BLaER1 treated with 17β-estradiol and CSF1 and Interleukin-3, amounts not matched to agents 10 nM and 100 nM (cell line): ENCODE data around the gene SPAG9.
A peak's percentile ranks its signal among the peaks of the same experiment; 100 is the strongest.

ENCODE experiments used
- H3K27ac ChIP-seq, 11 experiments: shearing (Covaris generic); formaldehyde crosslinking; 2 replicates each; pipeline ENCODE4 v1.8.1; 2022
- H3K27me3 ChIP-seq, 11 experiments: shearing (Covaris generic); formaldehyde crosslinking; 2 replicates each; pipeline ENCODE4 v1.8.1; 2022
- H3K36me3 ChIP-seq, 11 experiments: shearing (Covaris generic); formaldehyde crosslinking; 2 replicates each; pipeline ENCODE4 v1.8.1; 2022
- H3K4me1 ChIP-seq, 10 experiments: shearing (Covaris generic); formaldehyde crosslinking; 2 replicates each; pipeline ENCODE4 v1.8.1; 2022
- H3K4me2 ChIP-seq, 11 experiments: shearing (Covaris generic); formaldehyde crosslinking; 2 replicates each; pipeline ENCODE4 v1.8.1; 2022
- H3K4me3 ChIP-seq, 10 experiments: shearing (Covaris generic); formaldehyde crosslinking; 2 replicates each; pipeline ENCODE4 v1.8.1; 2022
- H3K9ac ChIP-seq, 11 experiments: shearing (Covaris generic); formaldehyde crosslinking; 2 replicates each; pipeline ENCODE4 v1.8.1; 2022
- H3K9me3 ChIP-seq, 11 experiments: shearing (Covaris generic); formaldehyde crosslinking; replicated peaks in 1 of 11; 2 replicates each; pipeline ENCODE4 v1.8.1; 2022
- H4K20me1 ChIP-seq, 11 experiments: shearing (Covaris generic); formaldehyde crosslinking; 2 replicates each; pipeline ENCODE4 v1.8.1; 2022
- Cebpa-rat ChIP-seq, 11 experiments: shearing (Covaris generic); IDR thresholded peaks; 2 replicates each; pipeline ENCODE4 v1.8.1; 2022

The SPAG9 gene

DNA sequence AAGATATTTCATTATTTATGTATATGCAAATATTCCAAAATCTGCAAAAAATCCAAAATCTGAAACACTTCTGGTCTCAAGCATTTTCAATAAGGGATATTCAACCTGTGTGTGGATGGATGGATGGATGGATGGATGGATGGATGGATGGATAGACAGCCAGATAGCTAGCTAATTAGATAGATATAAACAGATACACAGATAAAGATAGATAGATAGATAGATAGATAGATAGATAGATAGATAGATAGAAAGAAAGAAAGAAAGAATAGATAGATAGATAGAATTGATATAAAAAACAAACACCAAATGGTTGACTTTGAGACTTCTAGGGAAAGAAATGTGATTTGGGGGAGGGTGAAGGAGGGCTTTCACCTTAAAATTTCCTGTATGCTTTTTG, 139.4 kb downstream of the SPAG9 start:
- Histone ChIP-seq H3K27ac (no peak overlapping the region), H3K4me1 (peaks cover 21 to 29% (median 27%) of the 10 kb centered on the region in 10 experiments), H3K27me3 (no peaks in the 10 kb centered on the region), H3K4me3 (no peak overlapping the region), H3K4me2 (no peak overlapping the region), H3K36me3 (peaks cover 82 to 100% (median 91%) of the 10 kb centered on the region in 11 experiments), H3K9ac (no peak overlapping the region), H4K20me1 (no peaks in the 10 kb centered on the region), H3K9me3 (no peaks in the 10 kb centered on the region)
- TF ChIP-seq Cebpa-rat (IDR thresholded peaks at IDR 0.05), result no peak

DNA sequence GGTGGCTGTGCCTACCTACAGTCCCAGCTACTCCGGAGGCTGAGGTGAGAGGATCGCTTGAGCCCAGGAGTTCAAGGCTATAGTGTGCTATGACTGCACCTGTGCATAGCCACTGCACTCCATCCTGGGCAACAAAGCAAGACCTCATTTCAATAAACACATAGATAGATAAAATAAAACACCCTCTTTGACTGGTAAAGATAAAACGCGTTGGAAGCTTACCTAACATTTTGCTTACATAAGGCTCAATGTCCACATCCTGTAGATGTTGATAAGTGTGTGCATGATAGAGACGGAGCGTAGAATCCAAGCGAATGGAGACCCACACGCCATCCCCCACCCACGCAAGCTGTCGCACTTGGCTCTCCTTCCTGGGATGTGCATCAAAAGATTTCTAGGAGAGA, 141.1 kb downstream of the SPAG9 start:
- H3K9ac ChIP-seq, result no peak overlapping the region
- H3K9me3 ChIP-seq, result no peaks in the 10 kb centered on the region
- H3K4me2 ChIP-seq, result no peak overlapping the region
- H3K27ac ChIP-seq, result no peak overlapping the region
- no peak for TF ChIP-seq Cebpa-rat (IDR thresholded peaks at IDR 0.05)
- H3K4me3 ChIP-seq, result no peak overlapping the region
- no peaks in the 10 kb centered on the region for H4K20me1 ChIP-seq
- peaks cover 80 to 100% (median 91%) of the 10 kb centered on the region in 11 experiments for H3K36me3 ChIP-seq
- H3K27me3 ChIP-seq, result no peaks in the 10 kb centered on the region
- H3K4me1 ChIP-seq, result peaks cover 21 to 40% (median 34%) of the 10 kb centered on the region in 10 experiments

DNA sequence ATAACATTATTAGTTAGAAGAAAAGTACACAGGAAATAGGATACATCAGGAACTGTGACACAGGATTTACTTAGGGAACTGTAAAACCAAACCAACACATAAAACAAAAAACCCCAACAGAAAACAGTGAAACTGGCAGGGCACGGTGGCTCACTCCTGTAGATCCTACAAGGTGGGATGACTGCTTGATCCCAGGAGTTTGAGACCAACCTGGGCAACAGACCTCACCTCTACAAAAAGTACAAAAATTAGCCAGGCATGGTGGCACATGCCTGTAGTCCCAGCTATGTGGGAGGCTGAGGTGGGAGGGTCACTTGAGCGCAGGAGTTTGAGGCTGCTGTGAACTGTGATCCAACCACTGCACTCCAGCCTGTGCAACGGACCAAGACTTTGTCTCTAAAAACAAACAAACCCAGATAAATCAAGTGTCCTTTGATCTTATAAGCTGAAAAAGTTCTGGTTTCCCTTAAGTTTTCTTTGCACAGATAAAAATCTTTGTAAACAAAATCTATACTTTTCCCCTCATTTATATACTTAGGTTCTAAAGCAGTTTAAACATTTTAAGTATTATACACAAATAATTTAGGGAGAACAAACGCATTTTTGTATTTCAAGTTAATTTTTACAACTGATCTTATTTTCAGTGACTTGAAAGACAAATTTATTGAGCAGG, 143.0 kb downstream of the SPAG9 start:
- no peaks in the 10 kb centered on the region for H3K9me3 ChIP-seq
- H3K27me3 ChIP-seq, result no peaks in the 10 kb centered on the region
- H3K4me1 ChIP-seq, result peaks cover 33 to 54% (median 46%) of the 10 kb centered on the region in 10 experiments
- peak overlapping the region in 5 of 11 experiments; percentile 3 to 47 (median 29); a peak in 1 of 22 replicates for H3K9ac ChIP-seq
- TF ChIP-seq Cebpa-rat (IDR thresholded peaks at IDR 0.05), result no peak
- peak overlapping the region in 10 of 11 experiments; percentile 23 to 64 (median 48); a peak in 19 of 22 replicates for H3K27ac ChIP-seq
- H3K4me2 ChIP-seq, result peak overlapping the region; percentile 50 to 81 (median 77)
- H3K36me3 ChIP-seq, result peaks cover 77 to 100% (median 82%) of the 10 kb centered on the region in 11 experiments
- H3K4me3 ChIP-seq, result peak overlapping the region in 1 of 10 experiments; percentile 20; a peak in 1 of 20 replicates
- no peaks in the 10 kb centered on the region for H4K20me1 ChIP-seq

DNA sequence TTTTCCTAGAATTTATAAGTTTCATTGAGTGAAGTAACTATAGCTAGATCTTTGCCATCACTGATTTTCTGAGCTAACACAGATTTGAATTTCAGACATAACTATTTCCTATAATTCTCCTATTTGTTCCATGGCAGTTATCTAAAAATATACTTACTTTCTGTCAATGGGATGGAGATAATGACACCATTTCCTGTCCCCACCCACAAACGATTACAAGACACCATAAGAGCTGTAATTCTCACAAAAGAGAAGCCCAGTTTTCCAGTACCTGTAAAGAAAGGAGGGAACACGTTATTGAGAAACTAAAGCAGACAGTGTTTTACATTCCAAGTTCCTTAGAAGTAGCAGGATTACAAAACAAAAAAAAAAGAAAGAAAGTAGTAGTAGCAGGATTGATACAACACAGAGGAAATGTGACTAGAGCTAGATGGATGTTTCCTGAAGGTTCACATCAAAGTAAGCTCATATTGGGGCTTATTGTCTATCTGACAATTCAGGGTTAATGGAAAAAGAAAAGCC, 143.7 kb downstream of the SPAG9 start:
- no peak overlapping the region; a peak in 2 of 20 replicates for H3K4me3 ChIP-seq
- H3K4me1 ChIP-seq, result peaks cover 33 to 57% (median 49%) of the 10 kb centered on the region in 10 experiments
- H3K9ac ChIP-seq, result peak overlapping the region in 4 of 11 experiments; percentile 3 to 47 (median 28); a peak in 2 of 22 replicates
- peak overlapping the region in 10 of 11 experiments; percentile 23 to 64 (median 48); a peak in 18 of 22 replicates for H3K27ac ChIP-seq
- no peaks in the 10 kb centered on the region for H3K9me3 ChIP-seq
- no peaks in the 10 kb centered on the region for H3K27me3 ChIP-seq
- no peak for TF ChIP-seq Cebpa-rat (IDR thresholded peaks at IDR 0.05)
- no peaks in the 10 kb centered on the region for H4K20me1 ChIP-seq
- peaks cover 72 to 99% (median 76%) of the 10 kb centered on the region in 11 experiments for H3K36me3 ChIP-seq
- H3K4me2 ChIP-seq, result peak overlapping the region; percentile 50 to 81 (median 77)

DNA sequence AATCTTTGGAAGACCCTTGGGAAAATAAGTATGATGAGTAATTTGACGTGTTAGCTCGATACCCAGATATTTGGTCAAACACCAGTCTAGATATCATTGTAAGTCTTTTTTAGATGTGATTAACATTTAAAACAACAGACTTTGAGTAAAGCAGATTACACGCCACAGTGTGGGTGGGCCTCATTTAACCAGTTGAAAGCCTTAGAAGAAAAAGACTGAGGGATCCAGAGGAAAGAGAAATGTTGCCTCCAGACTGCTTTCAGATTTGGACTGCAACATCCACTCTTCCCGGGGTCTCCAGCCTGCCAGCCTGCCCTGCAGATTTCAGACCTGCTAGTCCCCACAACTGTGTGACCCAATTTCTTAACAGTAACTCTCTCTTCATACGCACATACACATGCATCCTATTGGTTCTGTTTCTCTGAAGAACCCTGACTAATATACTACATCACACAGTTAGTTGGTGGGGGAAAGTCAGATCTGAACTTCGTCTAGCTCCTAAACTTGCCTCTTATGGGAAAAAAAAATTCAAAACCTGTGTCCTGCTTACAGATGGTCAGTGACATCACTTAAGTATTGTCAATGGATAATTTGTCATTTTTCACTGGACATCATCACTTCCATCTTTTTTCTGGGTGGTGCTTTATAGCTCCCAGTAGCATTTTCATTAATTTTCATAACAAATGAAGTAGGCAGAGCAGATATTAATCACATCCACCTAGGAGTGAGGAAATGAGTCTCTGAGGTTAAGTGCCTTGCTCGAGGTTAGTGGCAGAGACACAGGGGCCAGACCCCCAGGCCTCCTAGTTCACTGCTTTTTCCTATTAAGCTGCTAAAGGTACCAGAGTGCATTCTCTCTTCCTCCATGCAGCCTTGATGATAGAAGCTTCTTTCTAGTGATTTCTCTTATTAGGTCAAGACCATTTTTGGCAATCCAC, 146.8 kb downstream of the SPAG9 start:
- H3K36me3 ChIP-seq, result peaks cover 67 to 99% (median 74%) of the 10 kb centered on the region in 11 experiments
- H3K9ac ChIP-seq, result no peak overlapping the region
- H3K27ac ChIP-seq, result 0 out of 22 replicates have a peak overlapping the region, but pooled peaks of 2 of the 11 experiments have one; percentile 7
- H3K9me3 ChIP-seq, result no peaks in the 10 kb centered on the region
- H3K4me1 ChIP-seq, result peaks cover 30 to 54% (median 48%) of the 10 kb centered on the region in 10 experiments
- H3K27me3 ChIP-seq, result no peaks in the 10 kb centered on the region
- no peak overlapping the region for H3K4me3 ChIP-seq
- H4K20me1 ChIP-seq, result no peaks in the 10 kb centered on the region
- H3K4me2 ChIP-seq, result peak overlapping the region in 9 of 11 experiments; percentile 5 to 57 (median 42); a peak in 14 of 22 replicates
- no peak for TF ChIP-seq Cebpa-rat (IDR thresholded peaks at IDR 0.05)

DNA sequence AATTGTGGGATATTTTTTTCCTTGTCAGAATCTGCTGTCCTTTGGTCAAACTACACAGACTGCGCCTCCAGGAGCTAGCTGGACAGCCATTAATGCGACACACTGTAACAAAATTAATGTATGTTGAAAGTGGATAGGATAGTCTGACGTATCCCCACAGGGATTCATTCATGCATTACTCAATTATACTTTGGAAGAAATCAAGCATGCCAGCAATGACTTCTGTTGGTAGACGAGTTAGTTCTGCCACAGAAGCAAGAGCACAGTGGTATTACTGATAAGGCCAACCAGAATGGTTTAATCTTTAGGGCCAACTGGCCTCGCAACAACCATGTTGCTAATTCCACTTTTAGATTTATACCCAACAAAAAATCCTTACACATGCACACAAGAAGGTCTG, 148.1 kb downstream of the SPAG9 start:
- H3K4me3 ChIP-seq, result no peak overlapping the region
- TF ChIP-seq Cebpa-rat (IDR thresholded peaks at IDR 0.05), result no peak
- H3K4me2 ChIP-seq, result peak overlapping the region in 9 of 11 experiments; percentile 5 to 57 (median 42); a peak in 14 of 22 replicates

DNA sequence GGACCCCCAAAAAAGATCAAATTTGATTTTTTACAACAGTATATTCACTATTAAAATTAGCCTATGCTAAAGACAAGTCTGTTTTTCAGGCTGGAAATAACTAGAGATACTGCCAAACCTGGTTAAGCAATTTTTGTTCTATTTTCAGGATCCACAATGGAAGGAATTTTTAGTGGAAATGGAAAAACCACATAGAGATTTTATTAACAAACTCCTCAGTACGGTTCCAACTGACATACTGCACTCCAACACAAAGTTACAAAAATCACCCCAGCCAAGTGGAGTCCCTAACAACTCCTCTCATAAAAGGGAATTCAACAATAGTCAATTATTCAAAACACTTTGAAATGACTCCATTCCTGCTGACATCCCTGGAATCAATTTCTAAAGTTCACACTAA, 152.9 kb downstream of the SPAG9 start:
- no peaks in the 10 kb centered on the region for H3K27me3 ChIP-seq
- no peaks in the 10 kb centered on the region for H4K20me1 ChIP-seq
- H3K36me3 ChIP-seq, result peaks cover 38 to 92% (median 73%) of the 10 kb centered on the region in 11 experiments
- H3K4me2 ChIP-seq, result peak overlapping the region in 3 of 11 experiments; percentile 4 to 69 (median 59); a peak in 6 of 22 replicates
- no peaks in the 10 kb centered on the region for H3K9me3 ChIP-seq
- no peak overlapping the region for H3K9ac ChIP-seq
- no peak overlapping the region for H3K27ac ChIP-seq
- TF ChIP-seq Cebpa-rat (IDR thresholded peaks at IDR 0.05), result no peak
- no peak overlapping the region for H3K4me3 ChIP-seq
- H3K4me1 ChIP-seq, result peaks cover 19 to 57% (median 45%) of the 10 kb centered on the region in 10 experiments

More for the DNA sequence above, 148.1 kb downstream of the SPAG9 start:
- no peak overlapping the region for H3K9ac ChIP-seq
- peak overlapping the region in 1 of 11 experiments; percentile 7; a peak in 1 of 22 replicates for H3K27ac ChIP-seq
- no peaks in the 10 kb centered on the region for H3K27me3 ChIP-seq
- H4K20me1 ChIP-seq, result no peaks in the 10 kb centered on the region
- H3K36me3 ChIP-seq, result peaks cover 63 to 99% (median 76%) of the 10 kb centered on the region in 11 experiments
- H3K9me3 ChIP-seq, result no peaks in the 10 kb centered on the region
- H3K4me1 ChIP-seq, result peaks cover 17 to 51% (median 40%) of the 10 kb centered on the region in 10 experiments

DNA sequence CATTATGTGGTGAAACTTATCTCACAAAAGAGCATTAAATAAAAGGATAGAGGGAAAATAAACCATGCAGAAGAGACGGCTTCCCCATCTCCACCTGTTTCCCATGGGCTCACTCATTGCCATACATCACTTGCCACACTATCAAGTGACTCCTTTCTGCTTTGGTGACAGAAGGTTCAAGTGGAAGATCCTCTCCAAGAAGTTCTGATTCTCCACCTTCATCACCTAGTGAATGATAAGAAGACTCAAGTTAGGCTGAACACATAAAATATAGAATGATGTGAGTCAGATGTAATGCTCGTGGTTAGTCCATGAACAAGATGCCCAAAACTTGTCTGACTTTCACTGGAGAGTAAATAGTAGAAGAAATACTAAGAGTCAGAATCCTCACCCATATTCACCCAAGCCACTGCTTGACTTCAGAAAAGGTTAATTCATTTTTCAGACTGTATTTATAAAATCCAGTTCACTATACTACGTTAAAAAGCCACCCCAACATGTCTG, 154.5 kb downstream of the SPAG9 start:
- Histone ChIP-seq H3K4me2 (peak overlapping the region in 9 of 11 experiments; percentile 26 to 69 (median 57); a peak in 17 of 22 replicates), H3K9ac (peak overlapping the region in 2 of 11 experiments; percentile 15 to 35; a peak in 2 of 22 replicates), H3K36me3 (peaks cover 30 to 92% (median 65%) of the 10 kb centered on the region in 11 experiments), H3K4me3 (no peak overlapping the region), H3K27ac (peak overlapping the region in 4 of 11 experiments; percentile 34 to 66 (median 42); a peak in 3 of 22 replicates), H4K20me1 (no peaks in the 10 kb centered on the region), H3K4me1 (peaks cover 19 to 64% (median 41%) of the 10 kb centered on the region in 10 experiments), H3K9me3 (no peaks in the 10 kb centered on the region), H3K27me3 (no peaks in the 10 kb centered on the region)
- no peak for TF ChIP-seq Cebpa-rat (IDR thresholded peaks at IDR 0.05)
